Fibroblast of skin of right quadriceps (primary cell): Measurements from ENCODE around the gene PARD3.
"Not testable (repeated sequence)": the region's sequence is repeated elsewhere in the genome, so short reads cannot be mapped to it uniquely, and the experiment has no call there.

Experiments used
- DNase-seq: peaks from one replicate; pipeline ENCODE4 v3.0.0-alpha.2; 2013

The PARD3 gene

DNA sequence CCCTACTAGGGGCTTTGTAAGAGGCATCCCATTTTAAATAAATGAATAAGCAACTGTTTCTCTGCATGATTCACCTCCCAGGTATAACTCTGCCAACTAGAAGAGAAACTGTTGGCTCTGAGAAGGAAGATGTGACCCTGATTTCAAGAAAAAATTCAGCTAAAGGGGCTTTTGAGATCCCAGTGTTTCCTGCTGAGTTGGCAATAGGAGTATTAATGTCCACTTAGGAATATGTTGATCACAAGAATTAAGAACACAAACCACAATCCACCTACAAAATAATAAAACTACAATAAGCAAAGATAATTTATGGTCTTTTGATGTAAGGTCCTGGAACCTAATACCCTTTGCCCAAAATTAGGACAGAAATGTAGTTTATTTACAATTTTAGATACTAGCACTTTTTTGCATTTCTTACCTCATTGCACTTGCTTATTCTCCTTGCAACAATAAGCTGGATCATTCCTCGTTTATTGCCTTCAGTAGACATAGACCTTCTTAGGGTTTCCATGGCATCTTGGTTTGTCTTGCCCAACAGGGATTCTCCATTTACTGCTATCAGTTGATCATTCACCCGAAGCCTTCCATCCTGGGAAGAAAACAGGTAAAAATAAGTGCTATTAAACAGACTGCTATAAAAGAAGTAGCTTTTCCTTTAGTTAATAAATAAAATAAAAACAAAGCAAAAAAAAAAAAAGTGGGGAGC is 456.2 kb downstream of the PARD3 start:
- DNase-seq, result no peak

DNA sequence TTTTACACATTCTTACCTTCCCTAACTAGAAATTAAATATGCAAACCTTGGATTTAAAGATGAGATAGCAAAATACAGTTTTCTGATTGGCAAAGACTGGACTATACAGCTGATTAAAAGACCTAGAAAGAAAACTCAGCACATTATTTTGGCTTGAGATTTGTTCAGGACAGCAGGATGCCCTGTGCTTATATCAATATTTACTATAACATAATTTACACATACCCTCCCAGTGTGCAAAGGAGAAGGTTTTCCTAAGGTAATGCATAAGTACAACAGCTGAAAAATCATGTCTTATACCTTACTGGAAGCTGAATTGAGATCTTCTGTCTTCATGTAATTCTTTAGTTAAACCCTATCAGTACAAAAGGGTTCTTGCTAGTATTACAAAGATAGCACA is 458.6 kb downstream of the PARD3 start:
- no peak for DNase-seq

DNA sequence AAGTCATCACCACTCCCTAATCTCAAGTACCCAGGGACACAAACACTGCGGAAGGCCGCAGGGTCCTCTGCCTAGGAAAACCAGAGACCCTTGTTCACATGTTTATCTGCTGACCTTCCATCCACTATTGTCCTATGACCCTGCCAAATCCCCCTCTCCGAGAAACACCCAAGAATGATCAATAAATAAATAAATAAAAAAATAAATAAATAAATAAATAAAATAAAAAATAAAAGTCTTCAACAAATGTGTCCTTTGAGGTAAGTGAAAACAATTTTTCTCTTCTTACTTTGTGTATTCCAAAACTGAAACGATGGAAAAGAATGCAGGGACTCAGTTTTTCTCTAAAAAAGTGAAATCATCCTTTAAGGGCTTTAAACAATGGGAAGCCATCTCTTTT is 461.6 kb downstream of the PARD3 start:
- not testable (repeated sequence) for DNase-seq

- not testable (repeated sequence) for DNase-seq
These were observed 462.4 kb downstream of the PARD3 start for GRCh38 chr10:34352599-34353204.

GRCh38 chr10:34351161-34351560 is 463.9 kb downstream of the PARD3 start:
- no peak for DNase-seq

DNA sequence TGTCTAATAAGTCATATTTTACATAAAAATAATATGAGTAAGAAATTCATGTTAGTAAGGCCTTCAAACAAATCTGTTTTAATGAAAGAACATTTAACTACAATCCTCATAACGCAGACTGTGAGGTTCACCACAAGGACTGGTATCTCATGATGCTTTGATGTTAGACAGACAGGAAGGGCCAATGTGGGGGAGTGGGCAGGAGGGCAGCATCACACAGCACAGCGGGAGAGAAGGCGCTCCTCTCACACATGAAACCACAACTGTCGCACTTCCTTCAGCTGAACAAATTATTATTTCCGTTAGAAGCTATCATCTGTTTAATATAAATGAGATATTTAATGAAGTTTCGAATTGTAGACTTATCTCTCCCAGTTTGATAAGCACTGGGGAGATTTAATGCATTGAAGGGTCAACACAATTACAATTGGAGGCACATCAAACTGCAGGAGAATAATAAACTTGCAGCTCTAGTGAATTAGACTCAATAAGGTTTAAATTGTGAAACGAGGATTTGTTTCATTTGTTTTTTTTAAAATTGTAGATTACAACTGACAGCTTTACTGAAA is 466.1 kb downstream of the PARD3 start:
- DNase-seq, result no peak

DNA sequence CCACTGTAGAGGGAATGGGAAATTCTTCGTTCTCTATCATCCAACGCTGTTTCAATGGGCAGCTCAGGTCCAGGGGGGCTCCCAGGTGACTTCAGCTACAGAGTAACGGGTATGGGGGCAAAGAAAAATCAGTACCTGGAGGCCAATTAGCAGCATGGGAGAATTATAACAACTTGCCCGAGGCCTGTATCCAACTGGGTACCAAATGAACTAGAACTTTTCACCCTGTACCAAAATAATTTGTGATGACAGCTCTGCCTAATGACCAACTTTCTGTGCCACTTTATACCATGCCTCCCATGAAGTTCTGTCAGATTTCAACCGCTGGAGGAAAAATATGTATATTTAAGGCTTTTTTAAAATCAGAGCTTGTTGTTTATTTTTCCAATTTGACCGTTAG is 467.1 kb downstream of the PARD3 start:
- no peak for DNase-seq

DNA sequence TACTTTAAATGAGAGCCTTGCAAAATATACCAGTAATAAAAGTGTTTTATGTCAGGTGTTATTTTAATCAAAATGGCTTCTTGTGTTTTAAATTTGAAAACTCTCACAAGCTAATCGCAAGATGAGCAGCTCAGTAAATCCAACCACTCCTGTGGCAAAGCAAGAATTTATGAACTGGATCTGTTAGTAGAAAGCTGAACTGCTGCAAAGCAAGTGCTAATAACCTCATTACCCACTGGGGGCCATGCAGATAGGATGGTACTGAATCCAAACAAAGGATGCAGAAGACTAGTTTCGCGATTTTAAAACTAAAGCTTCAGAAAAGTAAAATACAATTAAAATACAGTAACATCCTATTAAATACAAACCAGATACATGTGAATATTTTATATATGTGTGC is 468.0 kb downstream of the PARD3 start:
- DNase-seq, result no peak

DNA sequence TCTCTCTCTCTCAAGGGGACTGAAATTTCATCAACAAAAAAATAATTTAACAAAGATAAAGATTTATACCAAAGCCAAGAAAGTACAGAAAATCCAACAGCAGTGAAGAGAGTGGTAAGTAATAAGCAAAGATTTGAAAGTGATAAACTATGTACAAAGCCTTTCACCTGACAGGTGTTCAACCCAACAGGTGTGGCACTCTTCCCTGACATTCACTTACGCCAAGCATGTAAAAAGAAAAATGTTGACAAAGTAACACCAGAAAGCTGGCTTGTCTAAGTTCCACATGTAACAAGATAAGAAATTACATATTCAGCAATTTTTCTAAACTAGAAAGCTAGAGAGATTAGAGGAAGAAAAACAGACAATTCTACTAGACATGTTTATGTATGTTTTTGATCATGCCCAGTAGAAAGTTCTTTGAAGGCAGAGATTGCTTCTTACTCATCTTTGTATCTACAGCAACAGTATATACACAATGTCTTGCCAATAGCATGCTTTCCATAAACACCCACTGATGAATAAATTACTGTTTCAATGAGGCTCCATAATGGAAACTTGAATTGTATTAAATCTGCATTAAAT is 468.5 kb downstream of the PARD3 start:
- DNase-seq, result no peak

DNA sequence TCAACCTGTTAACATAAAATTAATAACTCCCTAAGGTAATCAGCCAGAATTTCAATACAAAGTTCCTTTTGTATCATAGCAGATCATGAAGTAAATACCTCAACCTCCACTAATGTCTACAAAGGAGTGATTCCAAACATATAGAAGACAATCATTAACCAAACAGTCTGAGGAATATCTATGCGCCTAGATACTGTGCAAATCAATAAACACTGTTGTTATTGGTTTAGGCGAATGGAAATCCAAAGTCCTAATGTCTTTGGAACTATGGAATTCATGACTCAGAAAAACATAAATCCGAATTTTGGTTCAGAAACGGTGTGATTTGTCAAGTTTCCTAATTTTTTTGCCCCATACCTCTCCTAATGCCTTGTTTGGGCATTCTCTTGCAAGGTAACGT is 469.7 kb downstream of the PARD3 start:
- no peak for DNase-seq

DNA sequence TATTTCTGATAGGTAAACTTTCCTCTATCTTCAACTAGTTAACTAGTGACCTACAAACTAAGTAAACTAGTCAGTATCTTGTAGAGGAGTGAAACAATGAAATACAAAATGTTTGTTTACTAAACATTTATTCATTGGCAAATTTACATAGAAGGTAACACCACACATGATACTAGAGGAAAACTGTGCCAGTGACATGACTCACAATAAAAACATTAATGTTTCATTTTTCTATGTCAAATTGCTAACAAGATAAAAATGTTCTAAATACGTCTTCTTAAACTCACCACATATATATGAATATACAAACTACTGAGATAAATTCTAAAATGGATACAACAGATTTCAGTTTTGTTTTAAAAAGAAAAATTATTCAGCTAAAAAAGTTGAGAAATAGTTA is 471.3 kb downstream of the PARD3 start:
- DNase-seq, result peak; percentile 10

DNA sequence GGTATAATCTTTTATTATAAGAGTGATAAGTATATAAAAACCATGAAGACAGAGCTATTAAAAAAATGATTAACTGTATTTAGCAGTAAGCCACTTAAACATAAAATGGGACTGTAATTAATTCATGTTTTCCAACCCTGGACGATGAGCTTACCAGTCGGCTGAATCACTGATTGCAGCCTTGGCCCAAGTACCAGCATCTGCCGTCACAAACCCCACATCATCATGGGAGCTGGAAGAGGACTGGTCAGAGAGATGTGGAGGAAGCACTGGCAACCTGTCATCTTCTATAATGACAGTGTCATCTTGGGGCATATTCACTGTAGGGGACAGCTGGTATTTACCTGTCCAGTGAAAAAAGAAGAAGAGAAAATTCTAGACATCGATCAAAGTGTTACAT is 473.6 kb downstream of the PARD3 start:
- DNase-seq, result no peak

GRCh38 chr10:34340934-34341333 is 474.2 kb downstream of the PARD3 start:
- no peak for DNase-seq

GRCh38 chr10:34339816-34340553 is 475.1 kb downstream of the PARD3 start:
- no peak for DNase-seq

- no peak for DNase-seq
These were observed 477.2 kb downstream of the PARD3 start for GRCh38 chr10:34337917-34338316.

DNA sequence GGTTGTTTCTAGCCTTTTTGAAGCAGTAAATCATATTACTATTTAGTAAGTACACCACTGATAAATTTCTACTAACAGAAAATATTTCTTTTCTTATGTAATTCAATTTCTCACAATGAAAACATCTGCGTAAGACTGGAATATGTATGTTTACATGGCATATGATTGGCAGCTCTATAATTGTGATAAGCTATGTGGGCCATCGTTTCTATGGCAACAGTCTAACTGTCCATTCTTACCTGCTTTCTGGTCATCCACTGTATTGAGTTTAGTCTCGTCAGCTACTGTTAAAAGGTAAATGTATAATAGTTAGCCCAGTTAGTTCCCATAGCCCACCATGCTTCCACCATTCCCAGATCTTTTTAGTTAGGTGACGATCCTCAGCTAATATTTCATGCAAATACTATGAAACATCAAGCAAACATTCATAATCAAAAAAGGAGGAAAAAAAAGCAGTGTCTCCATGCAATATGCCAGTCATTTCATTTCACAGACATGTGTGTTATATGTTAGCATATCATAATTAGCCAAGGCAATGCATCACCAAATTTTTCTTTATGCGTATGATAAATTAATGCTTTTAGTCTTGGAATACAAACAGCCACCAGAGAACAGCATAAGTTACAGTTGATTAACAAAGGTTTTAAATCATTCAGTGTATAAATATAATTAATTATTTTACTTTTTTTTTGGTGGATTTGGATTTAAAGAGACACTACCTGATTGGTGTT is 479.0 kb downstream of the PARD3 start:
- DNase-seq, result no peak

DNA sequence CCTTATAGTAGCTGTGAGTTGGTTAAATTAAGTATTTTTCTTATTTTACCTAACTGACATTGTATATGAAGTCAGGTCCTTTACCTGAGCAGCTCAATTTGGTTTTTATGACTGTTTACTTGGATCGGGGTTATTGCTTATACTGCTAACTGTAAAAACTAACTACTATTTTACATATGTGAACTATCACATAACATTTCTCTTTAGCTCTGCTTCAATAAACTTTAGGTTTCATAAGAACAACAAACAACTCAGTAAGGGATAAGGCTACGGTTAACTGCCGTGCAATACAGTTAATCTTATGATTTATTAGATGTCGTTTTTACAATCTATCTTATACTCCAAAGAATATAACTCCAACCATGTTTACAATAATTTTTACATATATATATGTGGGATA is 480.2 kb downstream of the PARD3 start:
- no peak for DNase-seq

DNA sequence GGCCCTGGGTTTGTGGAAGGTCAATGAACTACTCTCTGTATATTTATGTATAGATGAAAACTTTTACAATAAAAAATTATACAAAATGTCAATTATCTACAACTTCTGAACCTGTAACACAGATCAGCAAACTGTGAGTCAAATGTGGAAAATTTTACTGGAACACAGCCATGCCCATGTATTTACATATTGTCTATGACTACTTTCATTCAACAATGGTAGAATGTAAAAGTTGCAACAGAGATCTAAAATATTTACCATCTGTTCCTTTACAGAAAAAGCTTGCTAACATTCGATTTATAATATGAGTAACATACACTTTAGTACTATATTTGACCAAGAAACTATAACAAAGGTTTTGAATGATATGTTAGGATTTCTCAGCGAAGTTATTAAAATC is 481.6 kb downstream of the PARD3 start:
- DNase-seq, result peak; percentile 52

DNA sequence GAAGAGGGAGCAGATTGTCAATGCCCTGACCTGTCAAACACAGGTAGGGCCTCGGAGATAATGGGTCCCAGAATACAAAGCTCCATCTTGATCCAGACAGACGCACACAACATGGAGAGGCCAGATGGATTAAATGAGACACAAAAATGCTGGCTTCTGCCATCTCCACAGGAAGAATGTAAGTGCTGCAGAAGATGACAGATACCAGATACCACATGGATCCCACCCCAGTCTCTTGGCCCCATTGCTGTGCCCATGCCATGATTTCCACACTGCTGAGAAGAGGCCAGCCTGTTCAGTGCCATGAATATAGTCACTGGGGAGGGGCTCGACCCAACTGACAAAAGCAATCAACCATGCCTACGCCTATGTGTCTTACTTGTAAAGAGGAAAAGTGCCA is 487.9 kb downstream of the PARD3 start:
- no peak for DNase-seq

- peak; percentile 50 for DNase-seq
These were observed 491.9 kb downstream of the PARD3 start for GRCh38 chr10:34323192-34323591.

GRCh38 chr10:34320265-34320664 is 494.8 kb downstream of the PARD3 start:
- DNase-seq, result peak; percentile 63

DNA sequence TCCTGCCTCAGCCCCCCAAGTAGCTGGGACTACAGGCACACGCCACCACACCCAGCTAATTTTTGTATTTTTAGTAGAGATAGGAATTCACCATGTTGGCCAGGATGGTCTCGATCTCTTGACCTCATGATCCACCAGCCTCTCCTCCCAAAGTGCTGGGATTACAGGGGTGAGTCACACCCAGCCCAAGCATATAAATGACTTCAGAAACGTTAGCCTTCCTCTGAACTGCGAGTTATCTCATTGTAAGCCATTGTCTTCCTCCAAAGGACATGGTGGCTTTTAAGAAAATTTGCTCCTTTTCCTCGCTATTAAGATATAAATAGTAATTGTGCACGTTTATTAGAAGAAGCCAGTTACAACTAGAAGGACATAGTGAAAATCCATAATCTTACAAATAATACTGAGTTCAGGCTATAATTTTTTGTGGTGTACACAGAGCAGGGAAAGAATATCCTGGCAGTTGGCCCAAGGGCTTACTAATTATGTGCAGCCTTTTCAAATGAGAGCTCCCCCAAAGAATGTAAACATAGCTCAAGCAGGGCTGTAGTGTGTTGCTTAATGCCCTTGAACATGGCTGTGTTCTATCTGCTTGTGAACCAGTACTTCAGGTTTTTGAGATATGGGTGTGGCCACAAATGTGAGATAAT is 495.8 kb downstream of the PARD3 start:
- DNase-seq, result peak; percentile 97
